ENCODE measurements around the gene KCNC4.

Gene KCNC4

DNA sequence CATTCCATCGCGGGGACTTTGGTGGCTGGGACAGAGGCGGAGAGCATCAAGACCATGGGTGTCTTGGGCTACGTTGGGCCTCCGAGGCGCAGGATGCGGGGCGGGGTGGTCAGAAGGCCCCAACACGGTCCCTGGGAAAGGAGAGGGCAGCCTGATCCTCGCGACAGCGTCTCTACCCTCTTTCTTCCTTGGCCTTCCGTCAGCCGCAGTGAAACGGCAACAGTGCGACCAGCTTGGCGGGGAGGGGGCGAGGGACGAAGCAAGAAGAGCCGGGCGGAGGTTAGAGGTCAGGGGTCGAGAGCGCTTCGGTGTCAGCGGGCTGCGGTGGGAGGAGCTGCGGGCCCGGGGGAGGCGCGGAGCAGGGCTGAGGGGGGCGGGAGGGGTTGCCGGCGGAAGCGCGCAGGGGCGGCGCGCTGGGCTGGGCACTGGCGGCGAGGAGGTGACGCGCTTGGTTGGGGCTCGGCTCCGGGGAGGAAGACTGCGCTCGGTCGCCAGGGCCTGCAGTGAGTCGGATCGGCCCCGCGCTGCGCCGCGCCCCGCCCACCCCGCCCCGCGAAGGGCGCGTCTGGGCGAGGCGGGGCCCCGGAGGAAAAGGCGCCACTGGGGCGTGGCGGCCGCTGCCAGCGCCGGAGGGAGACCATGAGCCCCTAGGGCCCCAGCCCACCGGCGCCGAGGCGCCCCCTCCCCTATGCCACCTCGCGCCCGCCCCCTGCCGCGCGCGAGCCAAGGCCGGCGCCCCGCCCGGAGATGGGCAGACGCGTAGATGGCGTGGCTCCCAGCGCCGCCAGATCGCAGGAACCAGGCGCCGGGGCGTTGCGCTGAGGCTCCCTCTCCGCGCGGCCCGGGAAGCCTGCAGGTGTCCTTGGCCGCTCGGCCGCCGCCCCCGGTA, at the start of gene KCNC4:
Gene KCNC4, plus strand, starts transcription at position 600 of the 889 bp plus-strand sequence. CDS start 1,186 bp downstream, outside the sequence.
- peak; percentile 43 for DNase-seq

DNA sequence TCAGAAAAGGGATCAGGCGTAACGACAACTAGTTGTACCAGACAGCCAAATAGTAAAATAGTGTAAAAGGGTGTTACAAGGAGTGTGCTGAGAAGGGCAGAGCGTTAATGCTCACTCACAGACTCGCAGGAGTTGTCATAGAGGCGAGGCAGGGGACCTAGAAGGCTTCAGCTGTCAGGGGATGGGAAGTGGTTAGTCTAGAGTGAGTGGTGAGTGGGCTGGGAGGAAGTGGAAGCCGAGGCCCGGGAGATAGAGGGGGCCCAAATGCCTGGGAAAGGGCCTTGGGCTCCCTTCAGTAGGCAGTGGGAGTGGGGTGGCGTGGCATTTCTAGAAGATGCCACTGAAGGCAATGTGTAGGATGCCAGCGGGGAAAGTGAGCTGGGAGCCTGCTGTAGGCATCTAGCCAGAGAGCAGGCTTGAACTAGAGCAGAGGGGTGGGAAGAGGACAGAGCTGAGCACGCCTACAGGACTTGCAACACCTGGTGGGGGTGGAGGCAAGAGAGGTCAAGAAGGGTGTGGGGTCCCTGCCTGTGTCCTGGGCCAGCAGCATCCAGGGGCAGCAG, 49.5 kb upstream of the KCNC4 start:
- DNase-seq, result no peak

- DNase-seq, result no peak
Observed at GRCh38 chr1:110161165-110161564, 48.9 kb upstream of the KCNC4 start.

- DNase-seq, result no peak
Observed at GRCh38 chr1:110161849-110162248, 48.3 kb upstream of the KCNC4 start.

DNA sequence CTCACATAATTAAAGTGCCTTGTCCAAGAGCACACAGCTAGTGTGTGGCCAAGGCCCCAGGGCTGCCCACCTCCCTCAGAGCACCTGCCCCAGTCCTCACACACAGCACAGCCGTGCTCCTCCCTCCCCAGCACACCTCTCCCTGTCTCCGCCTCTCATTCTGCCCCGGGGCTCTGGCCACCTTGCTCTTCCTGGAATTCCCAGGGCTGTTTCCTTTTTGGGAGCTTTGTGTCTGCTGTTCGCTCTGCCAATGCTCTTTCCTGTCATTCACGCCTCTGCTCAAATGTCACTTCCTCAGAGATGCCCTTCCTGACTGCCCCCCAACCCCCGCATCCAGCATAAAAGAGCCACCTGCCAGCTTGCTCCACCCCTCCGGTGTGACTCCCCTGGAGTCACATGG, 46.5 kb upstream of the KCNC4 start:
- no peak for DNase-seq

DNA sequence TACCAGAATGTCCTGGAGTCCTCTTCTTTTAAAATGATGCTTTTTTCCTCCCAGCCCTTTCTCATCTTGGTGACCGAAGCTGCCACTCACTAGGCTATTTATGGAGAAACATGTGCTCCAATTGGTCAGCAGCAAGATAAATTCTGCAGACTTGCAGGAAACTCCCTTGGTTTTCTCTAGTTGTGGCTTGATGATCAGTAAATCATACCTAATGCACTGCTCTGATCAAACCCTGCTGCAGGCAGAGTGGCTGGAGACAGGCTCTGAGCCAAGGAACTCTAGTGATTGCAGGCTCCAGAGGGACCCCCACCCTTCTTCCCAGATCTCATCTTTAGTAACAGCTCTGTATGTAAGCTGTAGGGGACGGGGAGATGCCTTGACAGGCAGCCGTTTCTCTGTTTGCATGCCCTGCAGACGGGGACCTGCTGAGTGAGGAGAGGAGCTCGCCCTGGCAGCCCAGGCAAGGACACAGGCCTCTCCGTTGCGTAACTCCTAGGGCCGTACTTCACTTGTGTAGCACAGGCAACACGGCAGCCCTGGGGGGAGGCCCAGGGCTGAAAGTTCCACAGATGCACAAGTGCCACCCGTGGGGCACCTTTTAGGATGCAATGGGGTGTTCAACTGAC, 45.3 kb upstream of the KCNC4 start:
- DNase-seq, result no peak

DNA sequence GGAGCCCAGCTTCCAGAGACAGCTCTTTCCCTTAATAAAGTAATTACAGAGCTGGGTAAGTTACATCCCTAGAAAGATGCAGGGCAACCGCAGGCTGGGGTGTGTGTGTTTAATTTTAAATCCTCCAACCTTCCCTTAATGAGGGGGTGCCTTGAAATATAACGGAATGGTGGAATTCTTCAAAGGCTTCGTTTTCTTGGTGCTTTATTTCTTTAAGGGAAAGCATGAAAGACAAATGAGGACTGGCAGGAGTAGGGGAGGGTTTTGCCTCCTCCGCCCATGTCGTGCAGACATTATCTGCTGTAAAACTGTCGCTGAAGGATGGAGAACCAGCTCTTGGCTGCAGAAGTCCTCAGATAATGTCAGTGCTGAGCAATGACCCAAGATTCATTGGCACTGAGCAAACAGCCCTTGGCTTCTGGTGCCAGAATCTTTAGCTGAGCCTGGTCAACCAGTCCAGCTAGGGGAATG, 44.3 kb upstream of the KCNC4 start:
- no peak for DNase-seq

DNA sequence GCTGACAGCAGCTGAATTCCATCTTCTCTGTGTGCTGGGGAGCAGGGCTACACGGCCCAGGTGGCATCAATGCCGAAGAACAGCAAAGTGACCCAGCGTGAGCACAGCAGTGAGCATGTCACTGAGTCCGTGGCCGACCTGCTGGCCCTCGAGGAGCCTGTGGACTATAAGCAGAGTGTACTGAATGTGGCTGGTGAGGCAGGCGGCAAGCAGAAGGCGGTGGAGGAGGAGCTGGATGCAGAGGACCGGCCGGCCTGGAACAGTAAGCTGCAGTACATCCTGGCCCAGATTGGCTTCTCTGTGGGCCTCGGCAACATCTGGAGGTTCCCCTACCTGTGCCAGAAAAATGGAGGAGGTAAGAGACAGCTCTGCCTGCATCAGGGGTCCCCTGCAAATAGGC, 43.3 kb upstream of the KCNC4 start:
- DNase-seq, result no peak

DNA sequence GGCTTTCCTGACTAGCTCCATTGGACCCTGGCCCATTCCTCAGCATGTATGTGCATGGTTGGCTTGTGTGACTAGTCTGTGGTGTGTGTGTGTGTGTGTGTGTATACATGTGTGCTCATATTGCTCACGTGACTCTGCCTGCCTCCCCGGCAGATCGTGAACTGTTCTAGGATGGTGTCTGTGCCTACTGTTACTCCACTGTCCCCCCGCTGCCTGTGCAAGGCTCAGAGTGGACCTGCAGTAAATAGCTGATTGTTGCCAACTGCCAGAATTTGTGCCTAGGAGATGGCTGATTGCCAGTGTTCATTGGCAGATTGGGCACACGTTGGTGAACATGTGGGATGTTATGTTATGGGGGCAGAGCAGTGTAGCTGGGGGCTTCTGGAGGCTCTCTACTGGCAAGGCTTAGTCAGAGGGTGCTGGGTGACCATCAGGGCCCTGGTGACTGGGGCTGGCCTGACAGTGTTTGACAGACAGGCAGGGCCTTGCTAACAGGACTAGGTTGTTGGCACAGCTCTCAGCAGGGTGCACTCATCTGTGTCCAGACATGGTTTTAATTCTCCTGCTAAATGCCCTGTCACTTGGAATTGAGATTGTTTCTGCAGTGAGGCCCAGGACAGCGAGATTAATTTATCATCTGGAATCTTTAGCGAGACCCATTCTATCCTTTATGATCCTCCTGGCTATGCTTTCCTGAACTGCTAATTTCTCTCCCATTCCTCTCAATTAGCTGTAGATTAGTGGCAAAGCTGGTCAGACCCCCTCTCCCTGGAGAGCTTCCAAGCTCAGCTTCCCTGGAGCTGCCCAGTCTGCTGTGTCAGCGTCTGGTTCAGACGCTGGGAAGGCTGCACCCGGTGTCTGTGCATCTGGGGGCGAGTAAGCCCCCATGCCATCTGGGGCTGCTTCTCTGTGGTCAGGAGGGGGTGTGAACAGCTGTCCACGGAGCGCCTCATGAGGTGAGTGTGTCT, 39.1 kb upstream of the KCNC4 start:
- peak; percentile 7 for DNase-seq

- DNase-seq, result no peak
Observed at GRCh38 chr1:110172001-110172400, 38.1 kb upstream of the KCNC4 start.

GRCh38 chr1:110173466-110174105, 36.5 kb upstream of the KCNC4 start:
- DNase-seq, result peak; percentile 6

GRCh38 chr1:110174961-110175360, 35.2 kb upstream of the KCNC4 start:
- peak; percentile 12 for DNase-seq

DNA sequence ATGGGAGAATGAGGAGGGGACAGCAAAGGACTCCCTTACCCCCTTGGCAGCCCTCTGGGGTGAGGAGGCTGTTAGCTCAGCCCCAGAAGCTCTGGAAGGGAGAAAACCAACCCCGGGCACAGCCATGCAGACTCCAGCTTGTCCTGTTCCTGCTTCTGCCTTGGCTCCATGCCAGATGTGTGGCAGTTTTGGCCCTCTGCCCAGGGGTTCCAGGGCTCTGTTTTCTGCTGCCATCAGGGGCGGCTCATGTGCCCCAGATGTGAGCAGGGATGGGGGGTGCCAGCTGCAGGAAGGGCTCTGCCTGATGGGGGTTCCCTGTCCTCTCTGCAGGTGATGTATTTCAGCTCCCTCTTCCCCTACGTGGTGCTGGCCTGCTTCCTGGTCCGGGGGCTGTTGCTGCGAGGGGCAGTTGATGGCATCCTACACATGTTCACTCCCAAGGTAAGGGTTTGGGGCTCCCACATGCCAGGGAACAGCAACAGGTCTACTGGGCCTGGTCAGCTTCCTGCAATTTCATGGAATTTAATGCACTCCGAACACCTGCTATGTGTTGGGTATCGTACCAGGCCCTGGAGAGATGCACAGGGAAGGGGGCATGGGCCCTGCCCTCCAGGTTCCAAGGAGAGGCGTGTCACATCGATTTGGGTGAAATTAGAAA, 33.7 kb upstream of the KCNC4 start:
- DNase-seq, result no peak

DNA sequence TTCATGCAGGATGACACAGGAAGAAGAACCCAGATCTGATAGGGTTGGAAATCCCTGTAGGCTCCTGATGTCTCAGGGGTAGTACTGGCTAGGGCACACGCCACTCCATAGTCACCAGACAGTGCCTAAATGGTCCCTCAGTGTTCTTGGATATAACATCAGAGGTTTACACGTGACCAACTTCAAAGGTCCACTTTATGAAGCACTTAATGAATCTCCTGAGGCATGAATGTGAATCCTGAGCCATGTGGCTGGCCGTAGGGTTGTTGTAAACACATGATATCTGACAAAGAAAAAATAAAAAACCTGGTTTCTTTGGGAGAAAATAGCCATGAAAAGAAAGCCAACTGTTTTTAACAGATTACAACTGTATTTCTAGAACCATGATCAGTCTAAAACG, 32.3 kb upstream of the KCNC4 start:
- no peak for DNase-seq

- no peak for DNase-seq
Observed at GRCh38 chr1:110183642-110184167, 26.4 kb upstream of the KCNC4 start.

- DNase-seq, result no peak
Observed at GRCh38 chr1:110184446-110184845, 25.7 kb upstream of the KCNC4 start.

GRCh38 chr1:110185181-110185580, 24.9 kb upstream of the KCNC4 start:
- no peak for DNase-seq

DNA sequence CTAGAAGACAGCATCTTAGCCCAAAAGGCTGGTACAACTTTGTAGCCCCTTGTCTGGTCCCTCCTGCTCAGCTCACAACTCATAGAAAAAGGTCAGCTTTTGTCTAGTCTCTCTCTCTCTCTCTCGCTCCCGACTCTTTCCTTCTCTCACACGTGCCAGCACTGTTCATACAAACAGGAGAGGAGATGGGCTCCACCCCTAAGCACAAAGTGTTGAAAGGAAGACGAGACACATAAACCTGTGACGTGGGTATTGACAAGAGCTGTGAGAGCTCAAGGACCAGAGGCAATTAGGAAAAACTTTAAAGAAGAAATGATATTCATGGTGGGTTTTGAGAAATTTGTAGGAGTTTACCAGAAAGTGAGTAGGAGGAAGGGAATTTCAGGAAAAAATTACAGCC, 23.6 kb upstream of the KCNC4 start:
- DNase-seq, result no peak

DNA sequence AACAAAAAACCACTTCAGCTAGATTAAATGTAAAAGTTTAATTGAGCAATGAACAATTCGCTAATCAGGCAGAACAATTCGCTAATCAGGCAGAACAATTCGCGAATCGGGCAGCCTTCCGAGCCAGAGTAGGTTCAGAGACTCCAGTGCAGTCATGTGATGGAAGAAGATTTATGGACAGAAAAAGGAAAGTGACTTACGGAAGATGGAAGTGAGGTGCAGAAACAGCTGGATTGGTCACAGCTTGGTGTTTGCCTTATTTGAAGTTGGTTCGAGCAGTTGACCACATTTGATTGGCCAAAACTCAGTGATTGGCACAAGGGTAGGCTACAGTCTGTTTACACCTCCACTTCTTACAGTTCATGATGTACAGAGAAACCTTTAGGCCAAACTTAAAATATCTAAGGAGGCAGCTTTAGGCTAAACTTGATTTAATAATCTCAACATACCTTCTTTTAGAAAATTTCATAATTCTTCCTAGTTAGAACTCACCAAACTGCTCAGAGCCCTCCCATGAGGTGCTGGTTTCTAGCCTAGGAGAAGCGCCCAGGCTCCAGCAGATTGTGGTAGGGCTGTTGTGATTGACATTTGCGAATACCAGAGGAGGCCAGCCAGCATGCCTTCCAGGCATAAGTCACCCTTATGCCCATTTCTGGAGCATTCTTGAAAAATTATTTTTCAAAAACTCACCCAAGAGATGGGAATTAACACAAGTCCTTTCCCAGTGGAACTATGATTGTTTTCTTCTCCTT, 22.8 kb upstream of the KCNC4 start:
- peak; percentile 37 for DNase-seq

DNA sequence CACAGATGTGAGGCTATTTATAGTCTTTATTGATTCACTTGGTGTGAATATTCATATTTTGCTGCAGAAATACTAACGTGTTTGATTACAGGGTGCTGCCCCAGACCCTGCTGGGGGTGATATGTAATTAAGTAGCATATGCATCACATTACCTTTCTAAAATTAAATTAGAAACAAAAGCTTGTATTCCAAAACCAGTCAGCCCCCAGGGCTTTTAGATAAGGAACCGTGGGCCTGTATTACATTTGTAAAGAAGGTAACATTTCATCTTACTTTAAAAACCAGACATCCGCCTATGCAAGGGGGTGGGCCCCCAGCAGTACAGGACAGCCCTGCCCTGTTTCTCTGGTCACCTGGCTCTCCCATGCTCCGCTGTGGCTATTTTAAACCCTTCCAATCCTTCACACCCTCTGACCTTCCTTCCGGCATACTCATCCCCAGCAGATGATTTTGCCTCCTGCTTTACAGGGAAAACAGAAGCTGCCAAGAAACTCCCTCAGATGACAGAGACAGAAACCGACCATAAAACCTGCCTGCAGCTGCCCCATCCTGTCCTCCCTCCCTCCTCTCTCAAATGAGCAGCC, 22.0 kb upstream of the KCNC4 start:
- peak; percentile 35 for DNase-seq
